ENCODE measurements around the gene EIF3B.
"Not testable (repeated sequence)": the region's sequence is repeated elsewhere in the genome, so short reads cannot be mapped to it uniquely, and the experiment has no call there.

The EIF3B gene

DNA sequence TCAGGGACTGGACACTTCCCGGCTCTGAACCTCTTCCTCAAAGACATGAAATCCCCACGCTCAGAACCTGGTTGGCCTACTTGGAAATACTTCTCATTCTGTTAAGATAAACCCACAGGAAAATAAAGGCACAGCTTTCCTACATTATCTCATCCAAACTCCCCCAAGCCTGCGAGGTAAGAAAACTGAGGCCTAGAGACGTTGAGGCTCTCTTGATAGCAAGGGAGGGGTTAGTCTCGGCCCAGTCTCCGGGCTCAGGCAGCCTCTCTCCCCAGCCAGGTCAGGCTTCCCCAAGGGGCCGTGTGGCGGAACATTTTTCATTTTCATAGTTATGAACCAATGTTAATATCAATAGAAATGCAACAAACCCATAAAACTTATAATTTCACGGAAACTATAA, 4.6 kb upstream of the EIF3B start:
- no peak for DNase-seq

DNA sequence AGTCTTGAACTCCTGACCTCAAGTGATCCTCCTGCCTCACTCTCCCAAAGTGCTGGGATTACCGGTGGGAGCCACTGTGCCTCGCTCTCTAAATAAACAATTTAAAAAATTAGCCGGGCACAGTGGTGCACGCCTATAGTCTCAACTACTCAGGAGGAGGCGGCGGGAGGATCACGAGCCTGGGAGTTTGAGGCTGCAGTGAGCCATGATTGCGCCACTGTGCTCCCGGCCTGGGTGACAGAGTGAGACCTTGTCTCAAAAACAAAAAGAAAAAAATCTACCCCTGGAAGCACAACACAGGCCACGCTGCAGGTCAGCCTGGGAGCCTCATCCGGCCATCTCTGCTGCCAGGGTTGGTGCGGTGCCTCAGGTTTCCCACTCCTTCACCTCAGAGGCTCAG, 3.8 kb upstream of the EIF3B start:
- DNase-seq, result no peak

DNA sequence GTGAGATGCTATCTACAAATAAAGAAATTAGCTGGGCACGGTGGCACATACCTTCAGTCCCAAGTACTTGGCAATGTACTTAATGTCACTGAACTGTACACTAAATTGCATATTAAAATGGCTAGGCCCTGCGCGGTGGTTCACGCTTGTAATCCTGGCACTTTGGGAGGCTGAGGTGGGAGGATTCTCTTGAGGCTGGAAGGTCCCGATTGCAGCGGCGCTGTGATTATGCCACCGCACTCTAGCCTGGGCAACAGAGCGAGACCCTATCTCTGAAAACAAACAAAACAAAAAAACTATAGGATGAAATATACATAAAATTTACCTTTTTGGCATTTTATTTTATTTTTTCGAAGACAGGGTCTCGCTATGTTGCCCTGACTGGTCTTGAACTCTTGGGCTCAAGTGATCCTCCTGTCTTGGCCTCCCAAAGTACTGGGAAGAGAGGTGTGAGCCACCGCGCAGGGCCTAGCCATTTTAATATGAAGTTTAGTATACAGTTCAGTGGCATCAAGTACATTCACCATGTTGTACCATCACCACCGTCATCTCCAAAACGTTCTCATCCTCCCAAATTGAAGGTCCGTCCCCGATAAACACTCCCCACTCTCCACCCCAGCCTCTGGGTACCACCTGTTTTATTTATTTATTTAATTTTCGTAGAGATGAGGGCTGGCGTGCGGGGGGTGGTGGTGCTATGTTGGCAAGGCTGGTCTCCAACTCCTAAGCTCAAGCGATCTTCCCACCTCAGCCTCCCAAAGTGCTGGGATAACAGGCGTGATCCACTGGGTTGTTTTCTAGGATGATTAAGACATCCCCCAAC, 1.3 kb upstream of the EIF3B start:
- DNase-seq, result no peak

DNA sequence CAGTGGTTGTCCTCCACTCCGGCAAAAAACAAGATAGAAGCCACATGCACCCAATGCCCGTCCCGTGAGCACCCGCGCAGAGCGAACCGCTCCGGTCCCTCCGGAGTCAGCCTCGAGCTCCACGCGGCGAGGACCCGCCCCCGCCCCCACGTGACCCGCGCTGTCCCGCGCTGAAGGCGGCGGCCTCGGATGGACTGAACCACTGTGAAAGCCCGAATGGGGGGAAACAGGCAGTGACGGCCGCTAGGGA, 766 bp upstream of the EIF3B start:
- DNase-seq, result peak; percentile 86 to 91

DNA sequence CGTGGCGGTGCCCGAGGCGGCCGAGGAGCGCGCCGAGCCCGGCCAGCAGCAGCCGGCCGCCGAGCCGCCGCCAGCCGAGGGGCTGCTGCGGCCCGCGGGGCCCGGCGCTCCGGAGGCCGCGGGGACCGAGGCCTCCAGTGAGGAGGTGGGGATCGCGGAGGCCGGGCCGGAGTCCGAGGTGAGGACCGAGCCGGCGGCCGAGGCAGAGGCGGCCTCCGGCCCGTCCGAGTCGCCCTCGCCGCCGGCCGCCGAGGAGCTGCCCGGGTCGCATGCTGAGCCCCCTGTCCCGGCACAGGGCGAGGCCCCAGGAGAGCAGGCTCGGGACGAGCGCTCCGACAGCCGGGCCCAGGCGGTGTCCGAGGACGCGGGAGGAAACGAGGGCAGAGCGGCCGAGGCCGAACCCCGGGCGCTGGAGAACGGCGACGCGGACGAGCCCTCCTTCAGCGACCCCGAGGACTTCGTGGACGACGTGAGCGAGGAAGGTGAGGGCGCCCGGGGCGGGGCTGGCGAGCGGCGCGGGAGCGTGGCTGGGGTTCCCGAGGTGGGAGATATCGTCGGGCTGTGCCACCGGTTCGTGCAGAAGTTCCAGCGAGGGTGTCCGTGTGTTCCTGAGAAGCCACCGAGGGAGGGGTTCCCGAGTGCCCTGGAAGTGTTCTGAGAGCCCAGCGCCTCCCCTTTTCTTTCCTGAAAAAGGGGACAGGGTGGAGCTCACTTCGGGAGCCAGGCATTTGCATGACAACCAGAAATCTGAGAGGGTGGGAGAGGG, 495 bp downstream of the EIF3B start:
- peak in 1 of 2 donors; percentile 13 for DNase-seq

- DNase-seq, result no peak
These were observed 1.0 kb downstream of the EIF3B start for GRCh38 chr7:2355705-2356008.

GRCh38 chr7:2357165-2357564, 2.5 kb downstream of the EIF3B start:
- DNase-seq, result no peak

GRCh38 chr7:2357571-2357970, 2.9 kb downstream of the EIF3B start:
- no peak for DNase-seq

DNA sequence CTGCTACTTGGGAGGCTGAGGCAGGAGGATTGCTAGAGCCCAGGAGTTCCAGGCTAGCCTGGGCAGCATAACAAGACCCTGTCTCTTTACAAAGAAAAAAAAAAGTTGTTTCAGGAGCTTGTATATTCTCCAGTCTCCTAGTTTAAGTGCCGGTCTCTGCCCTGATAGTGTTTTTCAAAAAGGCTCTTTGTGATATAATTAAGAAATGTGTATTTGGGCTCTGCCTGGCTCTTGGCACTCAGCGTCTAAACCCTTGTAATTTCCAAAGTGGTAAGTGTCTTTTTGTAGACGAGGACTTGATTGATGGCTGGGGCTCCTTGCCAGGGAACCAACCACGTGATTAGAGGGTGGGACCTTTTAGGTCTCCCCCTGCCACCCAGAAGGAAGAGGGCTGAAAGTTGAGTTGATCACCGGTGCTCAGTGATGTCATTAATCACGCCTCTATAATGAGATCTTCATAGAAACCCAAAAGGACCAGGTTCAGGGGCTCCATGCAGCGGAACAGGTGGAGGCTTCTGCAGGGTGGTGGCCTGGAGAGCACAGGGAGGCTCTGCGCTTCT, 4.4 kb downstream of the EIF3B start:
- DNase-seq, result no peak

- no peak for DNase-seq
These were observed 5.0 kb downstream of the EIF3B start for GRCh38 chr7:2359610-2360009.

DNA sequence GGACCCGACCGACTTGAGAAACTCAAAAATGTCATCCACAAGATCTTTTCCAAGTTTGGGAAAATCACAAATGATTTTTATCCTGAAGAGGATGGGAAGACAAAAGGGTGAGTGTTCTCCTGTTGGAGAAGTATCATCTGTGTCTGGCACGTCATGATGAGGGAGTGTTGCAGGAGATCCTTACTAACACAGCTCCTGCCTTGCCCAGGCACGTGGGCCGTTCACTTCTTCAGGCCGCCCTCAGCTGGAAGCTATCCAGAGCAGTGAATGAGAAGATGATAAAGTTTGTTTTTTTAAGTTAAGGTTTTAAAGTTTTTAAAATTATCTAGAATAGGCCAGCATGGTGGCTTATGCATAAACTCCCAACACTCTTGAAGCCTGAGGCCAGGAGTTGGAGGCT, 6.2 kb downstream of the EIF3B start:
- no peak for DNase-seq

DNA sequence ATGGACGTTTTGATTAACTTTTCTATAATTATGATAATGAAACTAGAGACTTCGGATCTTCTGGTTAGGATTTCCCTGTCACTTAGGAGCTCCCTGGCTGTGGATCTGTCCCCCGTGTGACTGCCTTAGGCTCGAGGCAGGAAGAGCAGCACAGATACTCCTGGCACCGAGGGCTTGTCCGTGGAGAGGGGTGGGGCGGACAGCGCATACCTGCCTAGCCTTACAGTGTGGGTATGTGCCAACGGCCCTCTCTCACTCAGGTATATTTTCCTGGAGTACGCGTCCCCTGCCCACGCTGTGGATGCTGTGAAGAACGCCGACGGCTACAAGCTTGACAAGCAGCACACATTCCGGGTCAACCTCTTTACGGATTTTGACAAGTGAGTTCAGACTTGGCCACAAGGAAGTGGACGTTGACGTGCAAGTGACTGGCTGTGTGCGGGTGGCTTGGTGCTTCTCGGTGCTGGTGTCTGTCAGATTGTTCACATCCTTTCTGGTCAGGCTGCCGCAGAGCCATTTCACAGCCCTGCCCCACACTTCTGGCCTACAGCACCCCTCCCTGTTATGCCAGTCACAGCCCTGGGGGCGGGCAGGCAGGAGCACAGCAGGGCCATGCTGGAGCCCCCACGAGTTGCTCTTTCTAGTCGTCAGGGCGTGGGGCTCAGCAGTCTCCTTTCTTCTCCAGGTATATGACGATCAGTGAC, 7.9 kb downstream of the EIF3B start:
- no peak for DNase-seq

DNA sequence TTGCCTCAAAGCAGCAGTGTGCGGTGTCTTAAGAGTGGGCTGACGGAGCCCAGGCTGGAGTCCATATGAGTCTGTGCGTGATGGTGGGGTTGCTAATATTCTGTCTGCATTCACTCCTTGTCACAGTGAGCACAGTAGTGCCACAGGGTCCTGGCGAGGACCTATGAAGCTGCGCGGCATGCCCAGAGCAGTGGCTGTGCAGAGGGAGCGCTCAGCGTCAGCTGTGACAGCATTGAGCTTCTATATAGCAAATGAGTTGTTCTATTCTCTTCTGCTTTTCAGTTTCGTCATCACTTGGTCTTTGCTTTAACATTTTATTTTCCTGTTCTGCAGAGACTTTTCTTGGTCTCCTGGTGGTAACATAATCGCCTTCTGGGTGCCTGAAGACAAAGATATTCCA, 14.5 kb downstream of the EIF3B start:
- no peak for DNase-seq

DNA sequence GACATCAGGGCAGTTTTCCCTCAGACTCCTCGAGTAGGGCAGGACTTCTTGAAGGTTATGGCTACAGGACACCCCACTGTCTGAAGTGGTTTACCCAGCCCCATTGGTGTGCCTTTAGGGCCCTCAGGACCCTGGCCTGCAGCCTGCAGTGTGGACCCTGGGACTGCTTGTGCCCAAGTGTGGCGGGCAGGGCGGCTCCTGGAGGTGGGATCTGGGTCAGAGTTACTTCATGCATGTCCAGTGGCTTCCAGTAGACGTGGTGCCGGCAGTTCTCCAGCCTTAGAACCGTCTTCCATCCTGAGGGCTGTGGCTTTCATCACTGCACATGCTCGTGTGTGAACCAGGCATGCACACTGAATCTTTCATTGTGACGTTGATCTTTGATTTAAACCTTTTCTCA, 16.7 kb downstream of the EIF3B start:
- no peak for DNase-seq

DNA sequence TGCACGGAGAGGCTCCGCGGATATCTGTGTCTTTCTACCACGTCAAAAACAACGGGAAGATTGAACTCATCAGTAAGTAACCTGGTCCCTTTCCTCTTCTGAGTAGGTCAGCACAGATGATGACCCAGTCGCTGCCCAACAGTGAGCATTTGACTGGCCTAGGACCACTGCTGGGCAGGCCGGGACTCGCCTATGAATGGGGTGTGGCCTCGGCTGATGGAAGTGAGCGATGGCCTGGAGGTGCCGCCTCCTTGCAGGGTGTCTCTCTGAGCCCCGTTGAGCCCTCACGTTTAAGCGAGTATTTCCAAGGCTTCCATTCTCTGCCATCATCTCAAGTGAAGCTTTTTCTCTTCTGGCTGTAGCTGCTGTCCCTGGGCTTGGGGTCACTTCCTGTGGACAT, 18.1 kb downstream of the EIF3B start:
- DNase-seq, result no peak

- DNase-seq, result no peak
These were observed 18.5 kb downstream of the EIF3B start for GRCh38 chr7:2373124-2373556.

DNA sequence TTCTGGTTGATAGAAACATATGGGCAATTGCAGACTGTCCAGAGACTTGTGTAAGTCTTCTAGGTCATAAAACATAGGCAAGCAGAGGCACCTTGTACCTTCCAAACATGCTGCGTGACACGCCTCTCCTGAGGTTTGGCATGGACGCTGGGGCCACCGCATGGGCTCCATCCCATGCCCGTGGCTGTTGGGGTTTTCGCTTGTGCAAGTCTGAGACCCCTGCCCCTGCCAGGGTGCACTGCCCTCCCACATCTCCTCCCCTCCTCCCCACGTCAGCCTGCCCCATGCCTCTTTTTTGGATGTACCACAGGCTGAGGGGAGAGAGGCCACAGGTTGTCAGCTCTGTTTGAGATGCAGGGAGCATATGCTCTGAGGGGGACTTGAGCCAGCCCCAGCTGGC, 19.0 kb downstream of the EIF3B start:
- DNase-seq, result no peak

- no peak for DNase-seq
These were observed 19.8 kb downstream of the EIF3B start for GRCh38 chr7:2374401-2374800.

DNA sequence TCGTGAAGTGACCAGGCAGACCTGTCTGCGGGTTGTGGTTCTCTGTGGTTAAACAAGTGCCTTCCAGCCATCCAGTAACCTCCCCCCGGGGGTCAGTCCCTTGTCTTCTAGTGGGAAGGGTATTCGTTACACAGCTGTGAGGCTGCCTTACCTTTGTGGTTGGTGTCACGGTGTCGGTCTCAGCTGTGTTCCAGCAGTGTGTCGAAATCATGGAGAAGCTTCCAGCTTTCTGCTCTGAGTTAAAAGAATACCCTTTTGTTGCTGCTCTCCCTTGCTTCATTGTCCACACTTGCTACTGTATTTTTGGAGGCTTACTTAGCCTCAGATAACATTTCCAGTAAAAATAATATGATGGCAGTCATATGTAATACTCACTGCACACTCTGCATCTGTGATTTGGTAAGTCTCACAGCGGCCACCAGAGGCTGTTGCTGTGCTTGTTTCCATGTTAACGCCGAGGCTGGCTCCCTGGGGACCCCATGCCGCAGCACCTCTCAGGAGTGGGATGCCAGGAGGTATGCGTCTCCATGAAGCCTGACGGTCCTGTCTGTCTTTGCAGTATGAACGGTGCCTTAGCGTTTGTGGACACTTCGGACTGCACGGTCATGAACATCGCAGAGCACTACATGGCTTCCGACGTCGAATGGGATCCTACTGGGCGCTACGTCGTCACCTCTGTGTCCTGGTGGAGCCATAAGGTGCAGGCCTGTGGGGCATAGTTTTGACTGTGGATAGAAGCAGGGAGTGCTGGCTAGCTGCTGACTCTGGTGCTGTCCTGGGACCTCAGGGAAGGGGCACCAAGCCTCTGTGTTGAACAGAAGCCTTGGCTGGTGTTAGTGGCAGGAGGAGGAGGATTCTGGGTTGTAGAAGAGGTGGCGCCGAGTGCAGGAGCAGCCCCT, 20.5 kb downstream of the EIF3B start:
- no peak for DNase-seq

DNA sequence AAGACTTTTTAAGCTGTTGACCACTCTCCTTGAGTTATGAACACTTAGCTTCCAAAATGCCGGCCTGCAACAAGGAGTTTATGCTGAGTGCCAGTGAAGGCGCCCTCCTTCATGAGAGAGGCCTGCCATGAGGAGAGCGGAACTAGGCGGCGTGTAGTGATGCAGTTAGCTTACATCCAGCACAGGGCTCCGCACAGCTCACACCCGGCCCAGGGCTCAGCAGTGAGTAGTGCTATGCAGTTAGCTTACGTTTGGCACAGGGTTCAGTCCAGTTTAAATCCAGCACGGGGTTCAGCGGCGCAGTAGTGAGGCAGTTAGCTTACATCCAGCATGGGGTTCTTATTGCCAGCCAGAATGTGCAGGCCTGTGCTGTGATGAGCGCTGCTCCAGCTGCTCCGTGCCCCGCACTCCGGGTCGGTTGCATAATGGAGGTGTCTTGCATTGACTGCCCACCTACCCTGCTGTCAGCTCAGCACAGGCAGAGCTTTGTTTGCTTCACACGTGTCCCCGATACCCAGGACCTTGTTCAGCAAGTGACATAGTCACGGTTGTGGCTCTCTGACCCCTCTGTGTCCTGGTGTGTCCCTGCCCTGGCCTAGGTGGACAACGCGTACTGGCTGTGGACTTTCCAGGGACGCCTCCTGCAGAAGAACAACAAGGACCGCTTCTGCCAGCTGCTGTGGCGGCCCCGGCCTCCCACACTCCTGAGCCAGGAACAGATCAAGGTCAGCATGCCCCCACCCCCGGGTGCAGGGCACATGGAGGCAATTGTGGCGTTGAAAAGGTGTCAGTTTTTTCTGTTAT, 21.9 kb downstream of the EIF3B start:
- DNase-seq, result no peak

- DNase-seq, result not testable (repeated sequence)
These were observed 22.9 kb downstream of the EIF3B start for GRCh38 chr7:2377492-2377891.

DNA sequence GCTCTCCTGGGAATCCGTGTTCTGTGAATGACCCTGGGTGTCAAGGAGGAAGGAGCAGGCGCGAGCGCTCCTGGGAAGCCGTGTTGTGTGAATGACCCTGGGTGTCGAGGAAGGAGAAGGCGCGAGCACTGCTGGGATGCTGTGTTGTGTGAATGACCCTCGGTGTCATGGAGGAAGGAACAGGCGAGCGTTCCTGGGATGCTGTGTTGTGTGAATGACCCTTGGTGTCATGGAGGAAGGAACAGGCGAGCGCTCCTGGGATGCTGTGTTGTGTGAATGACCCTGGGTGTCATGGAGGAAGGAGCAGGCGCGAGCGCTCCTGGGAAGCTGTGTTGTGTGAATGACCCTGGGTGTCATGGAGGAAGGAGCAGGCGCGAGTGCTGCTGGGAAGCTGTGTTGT, 23.5 kb downstream of the EIF3B start:
- DNase-seq, result not testable (repeated sequence)

Measured in stimulated activated CD4-positive, alpha-beta T cell treated with anti-CD3 and anti-CD28 coated beads, Interleukin-2, amount 100 ng/mL, for 48 hours (primary cell).